GM12892 (cell line): ENCODE results near the gene SPON1.

Experiments used
- DNase-seq: peaks from one replicate; pipeline ENCODE4 v3.0.0; 2011; ENCODE audit not compliant: insufficient read length
- FAIRE-seq: peaks from 2 replicates; lab custom pipeline; 2011; peaks lifted over from hg19 to GRCh38; lab: Jason Lieb, UNC
- POLR2A ChIP-seq: IDR thresholded peaks from 2 replicates; pipeline ENCODE4 v1.6.1; 2011; ENCODE audit warnings: low read depth, low read length, control low read depth
- POLR2AphosphoS5 ChIP-seq: IDR thresholded peaks from 2 replicates; pipeline ENCODE4 v1.6.1; 2011; ENCODE audit warnings: low read depth, low read length, control low read depth
- TAF1 ChIP-seq: IDR thresholded peaks from 2 replicates; pipeline ENCODE4 v1.6.1; 2011; ENCODE audit warnings: low read depth, mild to moderate bottlenecking, control low read depth, low read length, borderline replicate concordance

SPON1 gene

DNA sequence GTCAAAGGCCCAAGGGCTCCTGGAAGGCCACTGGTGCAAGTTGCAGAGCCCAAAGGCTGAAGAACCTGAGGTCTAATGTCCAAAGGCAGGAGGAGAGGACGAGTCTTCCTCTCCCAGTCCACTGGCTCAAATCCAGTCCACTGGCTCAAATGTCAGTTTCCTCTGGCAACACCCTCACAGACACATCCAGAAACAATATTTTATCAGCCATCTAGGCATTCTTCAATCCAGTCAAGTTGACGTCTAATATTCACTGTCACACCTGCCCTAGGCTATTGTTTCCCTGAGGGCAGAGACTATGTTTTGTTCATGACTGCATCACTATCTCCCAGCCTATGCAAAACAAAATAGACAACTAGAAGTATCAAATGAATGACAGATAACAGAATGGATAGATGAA, 148.1 kb downstream of the SPON1 start:
- FAIRE-seq (no peak), DNase-seq (no peak)
- no peak for TF ChIP-seq POLR2A
- no peak for TF ChIP-seq TAF1
- no peak for TF ChIP-seq POLR2AphosphoS5

DNA sequence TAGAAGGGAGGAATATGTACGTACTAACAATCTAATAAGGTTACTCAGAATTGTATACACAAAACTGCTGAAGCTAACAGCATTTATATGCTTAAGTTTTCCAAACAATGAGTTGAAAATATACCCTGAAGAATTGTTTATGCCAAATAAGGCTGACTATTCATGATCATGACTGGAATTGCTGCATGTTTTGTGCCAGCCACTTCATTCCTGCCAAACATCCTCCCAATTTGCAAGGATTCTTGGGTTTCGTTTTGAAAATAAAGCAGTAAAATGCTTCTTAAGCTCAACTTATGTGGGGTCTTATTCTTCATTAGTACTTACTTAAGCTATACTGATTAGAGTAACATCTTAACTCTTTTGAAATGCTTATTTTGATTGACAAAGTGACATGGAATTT, 149.0 kb downstream of the SPON1 start:
- TF ChIP-seq POLR2A (no peak), POLR2AphosphoS5 (no peak), TAF1 (no peak)
- FAIRE-seq = no peak
- DNase-seq = no peak

DNA sequence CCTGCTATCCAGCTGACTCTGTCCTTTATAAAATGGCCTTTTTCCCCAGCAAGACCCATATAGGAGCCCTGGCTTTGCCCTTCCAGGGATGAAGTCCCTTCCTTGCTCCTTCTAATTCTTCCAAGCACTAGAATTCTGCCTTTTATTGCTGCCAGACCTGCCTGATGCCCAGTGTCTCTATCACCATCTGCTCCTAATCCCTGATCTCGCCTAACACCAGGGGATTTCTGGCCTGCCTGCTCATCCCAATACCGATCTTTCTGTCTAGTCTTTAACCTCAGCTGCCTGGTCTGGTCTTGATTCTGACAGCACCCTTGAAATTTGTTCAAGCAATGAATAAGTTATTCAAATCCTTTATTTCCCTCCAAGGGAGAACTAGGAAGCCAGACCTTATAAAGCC, 150.2 kb downstream of the SPON1 start:
- no peak for DNase-seq
- no peak for FAIRE-seq

DNA sequence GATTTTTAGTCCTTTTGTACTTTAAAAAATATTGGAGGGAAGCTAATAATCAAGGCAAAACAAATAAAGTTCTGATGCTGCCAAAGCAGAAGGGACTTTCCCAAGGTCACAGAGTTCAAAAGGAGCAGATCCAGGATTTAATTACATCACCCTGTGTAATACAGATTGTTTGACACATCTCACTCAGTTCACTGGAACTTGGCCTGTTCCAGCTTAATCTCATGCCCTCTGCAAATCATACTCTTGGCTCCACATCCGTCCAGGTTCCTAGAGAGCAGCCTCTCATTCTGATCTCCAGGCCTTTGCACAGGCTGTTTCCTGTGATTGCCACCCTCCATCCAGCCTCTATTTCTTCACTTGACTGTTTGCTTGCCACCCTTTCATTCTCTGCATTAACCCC, 151.7 kb downstream of the SPON1 start:
- no peak for TF ChIP-seq POLR2A
- TF ChIP-seq POLR2AphosphoS5 = no peak
- TF ChIP-seq TAF1 = no peak
- DNase-seq = no peak
- no peak for FAIRE-seq

More for the DNA sequence above, 150.2 kb downstream of the SPON1 start:
- TF ChIP-seq POLR2A = no peak
- TF ChIP-seq TAF1 = no peak
- no peak for TF ChIP-seq POLR2AphosphoS5

DNA sequence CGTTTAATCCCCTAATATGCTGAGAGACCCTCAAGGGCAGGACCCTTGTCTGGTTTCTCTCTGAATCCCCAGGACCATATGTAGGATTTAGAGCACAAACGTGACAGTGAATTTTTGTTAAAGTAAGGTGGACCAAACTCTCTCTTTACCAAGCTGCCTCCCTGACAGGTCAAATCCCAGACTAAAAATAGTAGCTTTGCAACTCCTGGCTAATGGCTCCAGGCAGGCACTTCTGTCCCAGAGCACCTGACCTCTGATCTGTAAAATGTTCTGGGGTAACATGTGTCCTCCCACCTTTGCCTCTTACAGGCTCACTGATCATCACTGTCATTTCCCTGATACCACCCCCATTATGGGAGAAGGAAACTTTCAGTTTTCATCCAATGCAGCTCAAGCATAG, 152.3 kb downstream of the SPON1 start:
- TF ChIP-seq TAF1 = no peak
- no peak for TF ChIP-seq POLR2A
- TF ChIP-seq POLR2AphosphoS5 = no peak
- FAIRE-seq (no peak), DNase-seq (no peak)

DNA sequence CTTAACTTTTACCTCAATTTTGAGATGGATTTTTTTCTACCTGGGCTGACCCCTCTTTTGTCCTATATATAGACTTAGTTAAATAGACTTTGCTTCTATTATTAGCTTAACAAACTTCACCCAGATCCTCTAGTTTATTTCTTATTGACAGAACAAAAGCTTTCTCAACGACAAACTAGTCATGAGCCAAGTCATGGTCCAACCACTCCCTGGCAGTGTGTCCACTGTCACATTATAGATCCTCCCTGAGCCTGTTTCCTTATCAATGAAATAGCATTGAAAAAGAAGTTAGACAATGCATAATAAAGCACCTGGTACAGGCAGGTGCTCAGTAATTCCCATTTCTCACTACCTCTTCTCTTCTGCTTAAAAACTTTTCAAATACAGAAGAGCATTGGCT, 155.1 kb downstream of the SPON1 start:
- FAIRE-seq (peak; percentile 14), DNase-seq (no peak)
- TF ChIP-seq TAF1 (no peak), POLR2AphosphoS5 (no peak), POLR2A (no peak)

DNA sequence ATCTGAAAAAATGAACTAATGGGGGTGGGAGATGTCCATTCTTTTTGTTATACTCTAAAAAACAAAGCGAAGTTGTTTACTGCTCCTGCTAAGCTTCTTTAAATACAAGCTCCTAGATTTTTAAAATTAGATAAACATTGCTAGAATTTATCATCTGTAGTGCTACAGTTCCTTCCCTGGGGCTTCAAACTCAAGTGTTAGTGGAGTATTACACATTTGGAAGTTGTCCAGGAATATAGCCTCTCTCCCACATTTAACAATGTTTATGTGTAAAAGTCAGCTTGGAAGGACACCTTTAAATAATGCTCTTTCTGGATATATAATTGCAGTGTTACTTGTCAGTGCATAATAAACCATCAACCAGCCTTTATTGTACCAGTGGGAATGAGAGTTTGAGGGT, 155.5 kb downstream of the SPON1 start:
- no peak for DNase-seq
- no peak for FAIRE-seq
- TF ChIP-seq POLR2A = no peak
- no peak for TF ChIP-seq TAF1
- TF ChIP-seq POLR2AphosphoS5 = no peak

DNA sequence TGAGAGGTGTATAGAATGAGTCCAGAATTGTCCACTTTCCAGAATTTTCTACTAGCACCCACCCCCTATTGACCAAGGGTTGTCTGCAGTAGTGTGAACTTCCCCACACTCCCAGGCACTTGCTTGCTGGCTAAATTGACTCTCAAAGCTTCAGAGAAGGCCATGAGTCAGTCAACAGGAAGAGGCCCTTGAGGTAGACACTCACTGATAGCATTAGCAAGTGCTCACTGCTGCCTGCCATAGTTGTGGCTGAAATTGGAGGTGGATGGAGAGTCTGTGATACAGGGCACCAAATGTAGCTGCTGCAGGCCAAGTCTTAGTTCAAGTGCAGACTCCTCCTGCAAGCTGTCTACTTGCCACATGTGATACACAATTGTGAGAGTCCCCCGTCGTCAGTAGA, 156.8 kb downstream of the SPON1 start:
- DNase-seq (no peak), FAIRE-seq (no peak)
- no peak for TF ChIP-seq POLR2A
- no peak for TF ChIP-seq TAF1

DNA sequence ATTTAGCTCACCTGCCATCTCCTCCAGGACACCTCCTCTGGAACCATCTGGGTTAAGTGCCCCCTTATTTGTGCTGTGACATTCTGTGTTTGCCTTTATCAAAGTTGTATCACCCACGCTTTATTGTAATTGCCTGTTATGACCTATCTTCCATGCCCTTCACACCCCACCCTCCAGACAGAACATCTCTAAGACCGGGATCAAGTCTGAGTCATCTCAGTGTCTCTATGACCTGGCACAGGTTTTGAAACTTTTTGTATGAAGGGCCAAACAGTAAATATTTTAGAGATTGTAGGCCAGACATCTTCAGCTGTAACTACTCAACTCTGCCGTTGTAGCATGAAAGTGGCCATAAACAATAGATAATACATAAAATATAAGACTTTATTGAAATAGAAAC, 161.8 kb downstream of the SPON1 start:
- no peak for DNase-seq
- FAIRE-seq = no peak
- TF ChIP-seq TAF1 (no peak), POLR2A (no peak), POLR2AphosphoS5 (no peak)

DNA sequence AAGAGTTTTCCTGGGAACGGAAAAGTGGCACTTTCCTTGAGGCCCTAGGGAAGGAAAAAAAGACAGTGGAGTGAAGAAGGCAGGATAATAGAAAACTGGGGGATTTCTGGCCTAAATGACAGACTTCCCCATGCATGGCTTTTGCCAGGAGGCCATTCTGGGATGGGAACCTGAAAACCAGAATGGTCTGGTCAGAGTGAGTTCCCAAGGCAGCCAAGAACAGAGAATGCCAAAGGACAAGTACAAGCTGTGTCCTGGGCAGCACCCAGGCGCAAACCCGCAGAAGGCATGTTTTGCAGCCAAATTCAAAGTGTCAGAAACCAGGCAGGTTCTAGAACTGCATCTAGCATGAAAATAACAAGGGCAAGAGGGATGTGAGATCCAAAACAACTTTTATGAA, 162.4 kb downstream of the SPON1 start:
- FAIRE-seq (no peak), DNase-seq (no peak)
- TF ChIP-seq TAF1 (no peak), POLR2AphosphoS5 (no peak), POLR2A (no peak)

DNA sequence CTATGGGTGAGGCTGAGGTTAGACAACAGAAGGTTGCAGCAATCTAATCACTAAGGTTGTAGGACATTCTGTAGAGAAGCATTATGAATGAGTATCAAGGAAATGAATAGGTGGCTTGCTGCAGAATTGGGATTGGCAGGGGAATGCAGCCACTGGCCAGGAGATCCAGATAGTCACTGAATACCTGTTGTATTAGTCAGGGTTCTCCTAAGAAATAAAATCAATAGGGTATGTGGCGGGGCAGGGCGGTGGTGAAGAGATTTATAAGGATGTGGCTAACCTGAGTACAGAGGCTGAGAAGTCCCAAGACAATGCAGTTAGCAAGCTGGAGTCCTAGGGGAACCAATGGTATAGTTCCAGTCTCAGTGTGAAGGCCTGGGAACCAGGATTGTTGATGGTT, 163.0 kb downstream of the SPON1 start:
- TF ChIP-seq POLR2A = no peak
- TF ChIP-seq POLR2AphosphoS5 = no peak
- TF ChIP-seq TAF1 = no peak
- FAIRE-seq (no peak), DNase-seq (no peak)

DNA sequence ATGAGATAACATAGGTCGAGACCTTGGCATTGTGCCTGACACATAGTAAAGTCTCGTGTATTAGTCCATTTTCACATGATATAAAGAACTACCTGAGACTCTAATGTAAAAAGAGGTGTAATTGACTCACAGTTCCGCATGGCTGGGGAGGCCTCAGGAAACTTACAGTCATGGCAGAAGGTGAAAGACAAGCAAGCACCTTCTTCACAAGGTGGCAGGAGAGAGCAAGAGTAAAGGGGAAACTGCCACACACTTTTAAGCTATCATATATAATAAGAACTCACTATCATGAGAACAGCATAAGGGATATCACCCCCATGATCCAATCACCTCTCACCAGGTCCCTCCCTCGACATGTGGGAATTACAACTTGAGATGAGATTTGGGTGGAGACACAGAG, 165.2 kb downstream of the SPON1 start:
- DNase-seq (no peak), FAIRE-seq (no peak)
- TF ChIP-seq TAF1 (no peak), POLR2A (no peak), POLR2AphosphoS5 (no peak)

DNA sequence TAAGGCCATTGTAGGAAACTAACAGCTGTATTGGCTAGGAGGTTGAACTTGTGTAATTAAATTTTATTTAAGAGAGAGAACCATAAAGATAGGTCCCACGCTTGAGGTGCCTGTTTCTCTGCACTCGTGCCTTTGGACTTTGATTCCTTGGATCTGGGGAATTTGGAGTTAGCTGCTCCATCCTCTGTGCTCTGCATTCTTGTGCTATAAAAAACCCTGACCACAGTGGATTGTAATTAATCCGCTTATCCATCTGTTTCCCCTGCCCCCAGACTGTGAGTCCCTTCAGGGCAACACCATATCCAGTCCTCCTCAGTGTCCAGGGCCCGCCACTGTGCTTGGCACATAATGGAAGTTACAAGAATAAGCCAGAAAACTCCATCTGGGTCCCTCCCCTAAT, 169.8 kb downstream of the SPON1 start:
- FAIRE-seq = no peak

DNA sequence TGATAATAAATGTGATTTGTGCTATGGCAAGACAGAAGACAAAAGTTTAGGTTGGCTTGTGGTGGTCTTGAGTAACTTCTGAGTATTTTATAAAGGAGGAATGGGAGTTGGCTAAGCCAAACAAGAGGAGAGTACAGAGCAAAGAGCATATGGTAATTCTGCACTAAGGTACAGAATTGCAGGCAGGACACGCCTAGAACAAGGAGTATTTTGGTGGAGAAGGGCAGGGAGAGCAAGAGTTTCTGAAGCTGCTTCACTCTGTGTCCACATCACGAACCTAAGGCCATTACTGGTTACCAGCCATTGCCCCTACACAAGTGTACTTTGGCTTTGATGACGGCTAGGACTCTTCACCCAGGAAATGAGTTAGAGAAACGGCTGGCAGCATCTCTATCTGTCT, 170.9 kb downstream of the SPON1 start:
- TF ChIP-seq TAF1 = no peak
- TF ChIP-seq POLR2AphosphoS5 = no peak
- no peak for TF ChIP-seq POLR2A
- DNase-seq (no peak), FAIRE-seq (no peak)

More for the DNA sequence above, 169.8 kb downstream of the SPON1 start:
- no peak for TF ChIP-seq POLR2AphosphoS5
- DNase-seq = no peak
